Measurements from ENCODE around the gene ACTN1. TPM values are rescaled to one million over a fixed set of nuclear protein-coding genes. Genes with fewer than 3 reads are reported as not detected.

ACTN1 gene
- total RNA-seq, 4 donors from 2014 or later: 76.8 to 117 (median 94.0) TPM

DNA sequence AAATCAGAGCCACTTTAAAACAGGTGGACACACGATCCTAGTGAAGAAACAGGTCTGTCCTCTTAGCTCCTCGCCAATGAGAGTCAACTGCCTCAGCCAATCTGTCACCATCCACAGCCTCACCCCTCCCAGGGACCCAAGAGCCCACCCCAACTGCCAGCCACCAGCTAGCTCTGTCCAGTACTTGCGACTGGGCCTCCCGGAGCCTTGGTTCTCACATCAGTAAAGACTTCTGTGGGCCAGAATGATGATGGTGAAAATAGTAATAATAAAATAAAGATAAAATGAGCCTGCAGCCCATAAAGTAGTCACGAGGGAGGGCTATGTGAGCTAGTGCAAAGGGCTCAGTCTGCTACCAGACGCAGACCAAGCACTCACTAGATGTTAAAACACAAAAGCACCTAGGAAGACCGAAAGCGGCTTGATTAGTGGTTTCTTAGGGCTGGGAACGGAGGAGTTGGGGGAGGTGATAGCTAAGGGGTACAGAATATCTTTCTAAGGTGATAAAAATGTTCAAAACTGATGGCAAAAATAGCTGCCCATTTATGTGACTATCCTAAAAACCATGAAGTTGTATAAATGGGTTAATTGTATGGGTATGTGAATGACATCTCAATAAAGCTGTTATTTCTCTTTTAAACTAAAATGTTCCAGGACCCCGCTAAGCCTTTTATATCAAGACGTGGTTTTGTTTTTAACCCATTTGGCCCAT is 39.8 kb downstream of the ACTN1 start:
- Histone ChIP-seq H3K9me3 (no peaks in the 10 kb centered on the region), H3K4me3 (no peak overlapping the region), H3K36me3 (no peaks in the 10 kb centered on the region), H3K27ac (peak overlapping the region; percentile 72), H3K4me1 (peaks cover 84% of the 10 kb centered on the region), H3K27me3 (no peaks in the 10 kb centered on the region)
- 67% methylated on average over 11 of the region's 11 CpGs for WGBS
- TF ChIP-seq CTCF (IDR thresholded peaks at IDR 0.05) (no peak), EP300 (IDR thresholded peaks at IDR 0.05) (no peak), POLR2AphosphoS5 (IDR thresholded peaks at IDR 0.05) (no peak), POLR2A (IDR thresholded peaks at IDR 0.05) (no peak)
- DNase-seq (ENCODE audit: low spot score in 2 of 2): no peak

DNA sequence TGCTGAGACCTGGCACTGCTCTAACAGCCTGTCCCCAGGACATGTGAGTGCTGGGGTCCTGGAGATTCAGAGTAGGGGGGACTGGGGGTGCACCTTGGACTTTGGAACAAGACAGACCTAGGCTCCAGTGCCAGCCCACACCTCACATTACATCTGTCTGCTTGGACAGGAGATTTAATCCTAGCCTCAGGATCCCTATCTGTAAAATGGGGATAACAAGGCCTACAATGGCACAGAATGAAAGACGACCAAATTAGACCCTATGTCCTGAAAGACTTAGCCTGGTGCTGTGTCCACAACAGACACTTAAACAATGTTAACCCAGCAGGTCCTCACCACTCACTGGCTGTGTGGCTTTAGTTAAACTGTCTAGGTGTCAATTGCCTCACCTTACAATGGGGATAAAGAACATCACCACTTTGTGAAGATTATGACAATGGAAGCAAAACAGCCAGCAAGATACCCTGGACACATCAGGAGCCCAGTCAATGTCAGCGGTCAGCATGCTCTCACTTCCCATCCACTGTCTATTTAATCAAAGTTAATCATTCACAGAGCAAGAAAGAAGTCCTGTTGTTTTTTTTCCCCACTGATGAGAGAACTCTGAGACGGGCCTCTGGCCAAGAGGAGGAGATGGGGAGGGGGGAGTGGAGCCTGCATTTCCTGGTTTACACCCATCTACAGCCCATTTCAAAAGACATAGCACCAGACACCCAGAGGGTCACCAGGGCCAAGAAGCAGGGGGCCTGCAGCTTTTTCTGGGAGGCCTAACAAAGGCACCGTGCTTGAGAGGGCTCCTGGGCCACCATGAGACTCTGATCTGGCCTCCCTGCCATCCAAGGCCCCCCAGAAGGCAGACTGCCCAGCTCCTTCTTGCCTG is 40.6 kb downstream of the ACTN1 start:
- TF ChIP-seq CTCF (IDR thresholded peaks at IDR 0.05): no peak
- TF ChIP-seq POLR2AphosphoS5 (IDR thresholded peaks at IDR 0.05): no peak
- TF ChIP-seq POLR2A (IDR thresholded peaks at IDR 0.05): no peak
- TF ChIP-seq EP300 (IDR thresholded peaks at IDR 0.05): no peak
- H3K4me3 ChIP-seq: no peak overlapping the region
- peaks cover 83% of the 10 kb centered on the region for H3K4me1 ChIP-seq
- DNase-seq (ENCODE audit: low spot score in 2 of 2): no peak
- no peaks in the 10 kb centered on the region for H3K9me3 ChIP-seq
- peak overlapping the region; percentile 72 for H3K27ac ChIP-seq
- H3K27me3 ChIP-seq: no peaks in the 10 kb centered on the region
- WGBS: 40% methylated on average over 2 of the region's 4 CpGs
- no peaks in the 10 kb centered on the region for H3K36me3 ChIP-seq

- Histone ChIP-seq H3K4me1 (peaks cover 79% of the 10 kb centered on the region), H3K9me3 (no peaks in the 10 kb centered on the region), H3K27ac (peak overlapping the region; percentile 72), H3K27me3 (no peaks in the 10 kb centered on the region), H3K4me3 (no peak overlapping the region), H3K36me3 (no peaks in the 10 kb centered on the region)
- TF ChIP-seq CTCF (IDR thresholded peaks at IDR 0.05) (peak in 1 of 2 donors; percentile 28), POLR2AphosphoS5 (IDR thresholded peaks at IDR 0.05) (no peak), EP300 (IDR thresholded peaks at IDR 0.05) (no peak), POLR2A (IDR thresholded peaks at IDR 0.05) (no peak)
- WGBS: 40% methylated on average over 7 of the region's 11 CpGs
- no peak for DNase-seq (ENCODE audit: low spot score in 2 of 2)
Measured at GRCh38 chr14:68937471-68938270, 41.4 kb downstream of the ACTN1 start.

GRCh38 chr14:68936980-68937379 is 42.1 kb downstream of the ACTN1 start:
- peaks cover 74% of the 10 kb centered on the region for H3K4me1 ChIP-seq
- H3K27me3 ChIP-seq: no peaks in the 10 kb centered on the region
- WGBS: 82% methylated on average over 2 of the region's 2 CpGs

More at GRCh38 chr14:68936980-68937379, 42.1 kb downstream of the ACTN1 start:
- Histone ChIP-seq H3K27ac (peak overlapping the region; percentile 72), H3K36me3 (no peaks in the 10 kb centered on the region), H3K9me3 (no peaks in the 10 kb centered on the region), H3K4me3 (no peak overlapping the region)
- no peak for TF ChIP-seq POLR2A (IDR thresholded peaks at IDR 0.05)
- no peak for TF ChIP-seq CTCF (IDR thresholded peaks at IDR 0.05)
- TF ChIP-seq EP300 (IDR thresholded peaks at IDR 0.05): no peak
- TF ChIP-seq POLR2AphosphoS5 (IDR thresholded peaks at IDR 0.05): no peak
- no peak for DNase-seq (ENCODE audit: low spot score in 2 of 2)

Data from suprapubic skin (tissue), 4 donors.